ENCODE data around the gene ASIC4. TPM values are rescaled to one million over a fixed set of nuclear protein-coding genes. Genes with fewer than 3 reads are reported as not detected.

Gene ASIC4
- polyA plus RNA-seq, 1 donor, result 0.20 TPM

- DNase-seq, result no peak
Observed at GRCh38 chr2:219567131-219567530, 52.8 kb downstream of the ASIC4 start.

- DNase-seq, result no peak
Observed at GRCh38 chr2:219567791-219568361, 53.6 kb downstream of the ASIC4 start.

GRCh38 chr2:219569041-219569440 is 54.8 kb downstream of the ASIC4 start:
- no peak for DNase-seq

GRCh38 chr2:219569635-219570034 is 55.4 kb downstream of the ASIC4 start:
- no peak for DNase-seq

GRCh38 chr2:219570194-219570923 is 56.1 kb downstream of the ASIC4 start:
- DNase-seq, result no peak

GRCh38 chr2:219570924-219571310 is 56.6 kb downstream of the ASIC4 start:
- no peak for DNase-seq

- peak; percentile 83 for DNase-seq
Observed at GRCh38 chr2:219571311-219572236, 57.3 kb downstream of the ASIC4 start, which contains the start of gene OBSL1. Gene OBSL1 (minus strand): TSS chr2:219571539. CDS start chr2:219571232, 307 bp downstream.

GRCh38 chr2:219572237-219573001 is 58.1 kb downstream of the ASIC4 start, which contains the start of gene INHA:
Gene INHA (plus strand): TSS chr2:219572310. CDS start chr2:219572375, 65 bp downstream.
- no peak for DNase-seq

- DNase-seq, result no peak
Observed at GRCh38 chr2:219573166-219573565, 58.9 kb downstream of the ASIC4 start.

GRCh38 chr2:219574484-219575311 is 60.4 kb downstream of the ASIC4 start:
- DNase-seq, result no peak

- no peak for DNase-seq
Observed at GRCh38 chr2:219575566-219576504, 61.6 kb downstream of the ASIC4 start.

- peak; percentile 74 for DNase-seq
Observed at GRCh38 chr2:219576505-219577388, 62.5 kb downstream of the ASIC4 start.

- DNase-seq, result no peak
Observed at GRCh38 chr2:219578811-219579613, 64.7 kb downstream of the ASIC4 start.

- no peak for DNase-seq
Observed at GRCh38 chr2:219581346-219581745, 67.1 kb downstream of the ASIC4 start.
